Measurements from ENCODE around the gene P2RX7.
"Not testable (repeated sequence)": the region's sequence is repeated elsewhere in the genome, so short reads cannot be mapped to it uniquely, and the experiment has no call there.

The P2RX7 gene

DNA sequence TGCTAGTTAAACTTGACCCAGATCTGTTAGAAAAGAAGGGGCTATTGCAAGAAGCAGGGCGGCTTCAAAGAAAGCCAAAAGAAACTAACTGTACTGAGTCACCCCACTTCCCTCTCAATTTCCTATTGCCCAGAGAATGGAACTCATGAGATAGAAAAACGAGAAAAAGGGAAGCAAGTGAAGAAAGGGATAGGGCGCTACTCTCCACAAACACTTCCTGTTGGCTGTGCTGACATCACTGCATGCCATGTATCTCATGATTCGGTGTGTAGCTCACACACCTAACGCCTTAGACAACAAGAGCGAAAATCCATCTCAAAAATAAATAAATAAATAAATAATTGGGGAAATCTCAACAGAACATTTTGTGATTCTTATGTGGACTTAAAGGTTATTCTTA, 64.2 kb downstream of the P2RX7 start:
- no peaks in the 10 kb centered on the region for H3K36me3 ChIP-seq (ENCODE audit: control insufficient read depth in 4 of 4, insufficient read depth in 4 of 4, low read length in 3 of 4)
- CTCF ChIA-PET: interaction anchor here (1.1 to 1.8 kb wide), 4 partner anchors 12 to 98 kb away, joined by 3 to 5 read pairs (median 4); partner anchors contain the start of gene P2RX4
- no peaks in the 10 kb centered on the region for H3K9me3 ChIP-seq (ENCODE audit: control extremely low read depth in 1 of 5, control insufficient read depth in 4 of 5, insufficient read depth in 2 of 5, low read depth in 1 of 5, low read length in 4 of 5)
- H3K4me1 ChIP-seq (ENCODE audit: control extremely low read depth in 1 of 4, control insufficient read depth in 4 of 4, insufficient read depth in 4 of 4, low read length in 3 of 4): peaks cover 0 to 16% (median 13%) of the 10 kb centered on the region in 4 experiments
- H3K27ac ChIP-seq (ENCODE audit: insufficient read depth in 1 of 2, low read depth in 1 of 2, low read length in 2 of 2, poor library complexity in 1 of 2, severe bottlenecking in 2 of 2): peak overlapping the region; percentile 50 to 81
- peak overlapping the region in 5 of 7 experiments; percentile 7 to 54 (median 51) for H3K4me3 ChIP-seq (ENCODE audit: control insufficient read depth in 1 of 7, extremely low read depth in 1 of 7, insufficient read depth in 4 of 7, low read depth in 2 of 7, low read length in 6 of 7)
- DNase-seq: peak; percentile 91 to 95 (median 91)
- POLR2A ChIA-PET: interaction anchor here (0.6 to 1.0 kb wide), 2 partner anchors 42 to 1578 kb away, joined by 3 to 4 read pairs; no protein-coding TSS in a partner anchor
- H3K27me3 ChIP-seq (replicated peaks in 2 of 5; ENCODE audit: control insufficient read depth in 4 of 5, insufficient read depth in 5 of 5, low read length in 4 of 5): no peaks in the 10 kb centered on the region
- WGBS (ENCODE audit: insufficient coverage): no CpG with 5 or more reads among the region's 6 CpGs

DNA sequence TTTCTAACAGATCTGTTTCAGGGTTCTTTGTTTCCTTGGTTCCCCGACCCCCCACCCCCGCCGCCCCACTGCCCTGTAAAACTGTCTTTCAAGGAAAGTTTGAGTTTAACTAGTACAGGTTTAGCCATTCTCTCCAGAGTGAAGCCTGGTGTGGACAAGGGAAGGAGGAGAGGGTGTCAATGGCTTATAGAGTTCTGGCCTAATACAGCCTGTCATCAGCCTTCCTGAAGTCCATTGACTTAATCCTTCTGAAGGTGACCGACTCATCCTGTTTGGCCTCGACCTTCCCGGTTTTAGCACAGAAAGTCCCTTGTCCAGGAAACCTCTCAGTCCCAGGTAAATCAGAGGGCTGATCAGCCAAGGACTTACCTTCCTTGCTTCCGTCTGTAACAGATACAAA, 66.3 kb downstream of the P2RX7 start:
- Histone ChIP-seq H3K27me3 (replicated peaks in 2 of 5; ENCODE audit: control insufficient read depth in 4 of 5, insufficient read depth in 5 of 5, low read length in 4 of 5) (no peaks in the 10 kb centered on the region), H3K27ac (ENCODE audit: insufficient read depth in 1 of 2, low read depth in 1 of 2, low read length in 2 of 2, poor library complexity in 1 of 2, severe bottlenecking in 2 of 2) (no peak overlapping the region), H3K4me3 (ENCODE audit: control insufficient read depth in 1 of 7, extremely low read depth in 1 of 7, insufficient read depth in 4 of 7, low read depth in 2 of 7, low read length in 6 of 7) (no peak overlapping the region), H3K9me3 (ENCODE audit: control extremely low read depth in 1 of 5, control insufficient read depth in 4 of 5, insufficient read depth in 2 of 5, low read depth in 1 of 5, low read length in 4 of 5) (no peaks in the 10 kb centered on the region), H3K36me3 (ENCODE audit: control insufficient read depth in 4 of 4, insufficient read depth in 4 of 4, low read length in 3 of 4) (no peaks in the 10 kb centered on the region), H3K4me1 (ENCODE audit: control extremely low read depth in 1 of 4, control insufficient read depth in 4 of 4, insufficient read depth in 4 of 4, low read length in 3 of 4) (peaks cover 4 to 25% (median 16%) of the 10 kb centered on the region in 4 experiments)
- no peak for DNase-seq
- ChIA-PET CTCF (interaction anchor here (1.3 kb wide), 1 partner anchor 8 kb away, joined by 5 read pairs; no protein-coding TSS in a partner anchor), POLR2A (no interaction called here)
- WGBS (ENCODE audit: insufficient coverage): 100% methylated on average over 3 of the region's 7 CpGs

DNA sequence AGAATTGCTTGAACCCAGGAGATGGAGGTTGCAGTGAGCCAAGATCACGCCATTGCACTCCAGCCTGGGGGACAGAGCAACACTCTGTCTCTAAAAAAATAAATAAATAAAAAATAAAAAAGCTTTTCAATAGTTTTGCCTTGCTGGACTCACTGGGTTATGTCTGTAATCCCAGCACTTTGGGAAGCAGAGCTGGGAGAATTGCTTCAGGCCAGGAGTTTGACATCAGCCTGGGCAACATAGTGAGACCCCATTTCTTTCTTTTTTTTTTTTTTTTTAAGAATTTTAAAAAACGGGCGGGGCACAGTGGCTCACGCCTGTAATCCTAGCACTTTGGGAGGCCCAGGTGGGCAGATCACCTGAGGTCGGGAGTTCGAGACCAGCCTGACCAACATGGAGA, 68.5 kb downstream of the P2RX7 start:
- POLR2A ChIA-PET; H3K27ac ChIP-seq (ENCODE audit: insufficient read depth in 1 of 2, low read depth in 1 of 2, low read length in 2 of 2, poor library complexity in 1 of 2, severe bottlenecking in 2 of 2); H3K9me3 ChIP-seq (ENCODE audit: control extremely low read depth in 1 of 5, control insufficient read depth in 4 of 5, insufficient read depth in 2 of 5, low read depth in 1 of 5, low read length in 4 of 5); H3K4me3 ChIP-seq (ENCODE audit: control insufficient read depth in 1 of 7, extremely low read depth in 1 of 7, insufficient read depth in 4 of 7, low read depth in 2 of 7, low read length in 6 of 7); DNase-seq; H3K27me3 ChIP-seq (replicated peaks in 2 of 5; ENCODE audit: control insufficient read depth in 4 of 5, insufficient read depth in 5 of 5, low read length in 4 of 5); H3K36me3 ChIP-seq (ENCODE audit: control insufficient read depth in 4 of 4, insufficient read depth in 4 of 4, low read length in 3 of 4): not testable (repeated sequence)
- CTCF ChIA-PET: interaction anchor here (1.5 kb wide), 1 partner anchor 28 kb away, joined by 3 read pairs; no protein-coding TSS in a partner anchor
- WGBS (ENCODE audit: insufficient coverage): no CpG with 5 or more reads among the region's 6 CpGs
- H3K4me1 ChIP-seq (ENCODE audit: control extremely low read depth in 1 of 4, control insufficient read depth in 4 of 4, insufficient read depth in 4 of 4, low read length in 3 of 4): peaks cover 4 to 29% (median 18%) of the 10 kb centered on the region in 4 experiments

DNA sequence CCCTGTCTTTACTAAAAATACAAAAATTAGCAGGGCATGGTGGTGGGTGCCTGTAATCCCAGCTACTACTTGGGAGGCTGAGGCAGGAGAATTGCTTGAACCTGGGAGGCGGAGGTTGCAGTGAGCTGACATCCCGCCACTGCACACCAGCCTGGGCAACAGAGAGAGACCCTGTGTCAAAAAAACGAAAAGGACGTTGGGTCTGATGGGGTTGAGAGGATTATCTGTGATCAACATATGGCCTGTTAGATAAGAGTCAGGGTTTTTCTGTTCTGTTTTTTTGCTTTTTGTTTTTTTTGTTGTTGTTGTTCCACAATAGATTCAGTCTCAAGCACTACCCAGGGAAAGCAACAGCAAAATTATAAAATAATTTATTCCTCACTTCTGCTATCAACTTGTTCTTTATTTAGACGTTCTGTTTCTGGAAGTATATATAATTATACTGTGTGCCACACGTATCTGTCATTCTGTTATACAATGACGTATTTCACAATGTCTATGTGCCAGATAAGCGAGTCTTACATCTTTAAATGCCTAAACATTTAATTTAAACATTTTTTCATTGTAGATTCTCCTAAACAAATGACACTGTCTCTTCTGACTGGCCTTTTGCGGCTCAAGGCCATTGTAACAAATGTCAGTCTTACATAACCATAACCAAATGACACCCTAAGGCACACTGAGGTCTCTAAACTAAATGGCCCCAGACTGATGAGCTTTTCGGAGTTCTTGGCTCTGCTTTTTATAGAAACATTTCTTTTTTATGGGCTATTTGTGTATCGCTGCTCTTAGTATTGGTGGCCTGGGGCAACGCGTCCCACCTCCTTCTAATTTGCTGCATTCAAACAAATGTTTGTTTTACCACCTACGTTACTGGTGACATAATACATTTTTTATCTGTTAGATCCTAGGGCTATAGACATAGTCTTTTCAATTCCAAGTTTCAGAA, 70.0 kb downstream of the P2RX7 start:
- DNase-seq: peak; percentile 60 to 82 (median 75)
- POLR2A ChIA-PET: interaction anchor here (0.7 kb wide), 1 partner anchor 221 kb away, joined by 5 read pairs; no protein-coding TSS in a partner anchor

DNA sequence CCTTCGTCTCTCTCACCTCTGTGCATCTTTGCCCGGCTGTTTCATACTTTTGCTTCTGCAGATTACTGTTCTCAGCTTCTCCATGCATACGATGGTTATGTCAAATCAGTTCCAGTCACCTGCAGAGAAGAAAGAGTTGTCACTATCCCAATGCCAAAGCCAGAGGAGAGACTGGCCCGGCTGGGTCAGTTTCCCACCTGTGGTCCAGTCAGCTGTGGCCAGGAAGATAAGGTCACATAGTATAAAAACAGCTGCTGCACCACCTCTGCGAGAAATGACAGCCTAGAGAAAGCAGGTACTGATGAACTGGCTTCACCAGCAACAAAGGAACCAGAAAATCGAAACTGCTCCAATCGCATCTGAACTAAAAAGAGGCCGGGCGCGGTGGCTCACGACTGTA, 70.8 kb downstream of the P2RX7 start:
- Histone ChIP-seq H3K27ac (ENCODE audit: insufficient read depth in 1 of 2, low read depth in 1 of 2, low read length in 2 of 2, poor library complexity in 1 of 2, severe bottlenecking in 2 of 2) (peak overlapping the region in 1 of 2 experiments; percentile 72), H3K9me3 (ENCODE audit: control extremely low read depth in 1 of 5, control insufficient read depth in 4 of 5, insufficient read depth in 2 of 5, low read depth in 1 of 5, low read length in 4 of 5) (no peaks in the 10 kb centered on the region), H3K4me1 (ENCODE audit: control extremely low read depth in 1 of 4, control insufficient read depth in 4 of 4, insufficient read depth in 4 of 4, low read length in 3 of 4) (peaks cover 3 to 13% (median 5%) of the 10 kb centered on the region in 4 experiments), H3K36me3 (ENCODE audit: control insufficient read depth in 4 of 4, insufficient read depth in 4 of 4, low read length in 3 of 4) (no peaks in the 10 kb centered on the region), H3K4me3 (ENCODE audit: control insufficient read depth in 1 of 7, extremely low read depth in 1 of 7, insufficient read depth in 4 of 7, low read depth in 2 of 7, low read length in 6 of 7) (no peak overlapping the region), H3K27me3 (replicated peaks in 2 of 5; ENCODE audit: control insufficient read depth in 4 of 5, insufficient read depth in 5 of 5, low read length in 4 of 5) (no peaks in the 10 kb centered on the region)
- ChIA-PET CTCF (interaction anchor here (0.6 to 1.3 kb wide), 3 partner anchors 17 to 304 kb away, joined by 3 read pairs; no protein-coding TSS in a partner anchor), POLR2A (no interaction called here)
- WGBS (ENCODE audit: insufficient coverage): 93% methylated on average over 11 of the region's 11 CpGs
- DNase-seq: no peak

More for the DNA sequence above, 70.0 kb downstream of the P2RX7 start:
- Histone ChIP-seq H3K27me3 (replicated peaks in 2 of 5; ENCODE audit: control insufficient read depth in 4 of 5, insufficient read depth in 5 of 5, low read length in 4 of 5) (no peaks in the 10 kb centered on the region), H3K36me3 (ENCODE audit: control insufficient read depth in 4 of 4, insufficient read depth in 4 of 4, low read length in 3 of 4) (no peaks in the 10 kb centered on the region), H3K27ac (ENCODE audit: insufficient read depth in 1 of 2, low read depth in 1 of 2, low read length in 2 of 2, poor library complexity in 1 of 2, severe bottlenecking in 2 of 2) (peak overlapping the region; percentile 47 to 72), H3K9me3 (ENCODE audit: control extremely low read depth in 1 of 5, control insufficient read depth in 4 of 5, insufficient read depth in 2 of 5, low read depth in 1 of 5, low read length in 4 of 5) (no peaks in the 10 kb centered on the region), H3K4me1 (ENCODE audit: control extremely low read depth in 1 of 4, control insufficient read depth in 4 of 4, insufficient read depth in 4 of 4, low read length in 3 of 4) (peaks cover 4 to 15% (median 6%) of the 10 kb centered on the region in 4 experiments), H3K4me3 (ENCODE audit: control insufficient read depth in 1 of 7, extremely low read depth in 1 of 7, insufficient read depth in 4 of 7, low read depth in 2 of 7, low read length in 6 of 7) (no peak overlapping the region)
- CTCF ChIA-PET: interaction anchor here (1.1 to 1.5 kb wide), 3 partner anchors 16 to 35 kb away, joined by 3 read pairs; no protein-coding TSS in a partner anchor
- 44% methylated on average over 4 of the region's 14 CpGs for WGBS (ENCODE audit: insufficient coverage)

DNA sequence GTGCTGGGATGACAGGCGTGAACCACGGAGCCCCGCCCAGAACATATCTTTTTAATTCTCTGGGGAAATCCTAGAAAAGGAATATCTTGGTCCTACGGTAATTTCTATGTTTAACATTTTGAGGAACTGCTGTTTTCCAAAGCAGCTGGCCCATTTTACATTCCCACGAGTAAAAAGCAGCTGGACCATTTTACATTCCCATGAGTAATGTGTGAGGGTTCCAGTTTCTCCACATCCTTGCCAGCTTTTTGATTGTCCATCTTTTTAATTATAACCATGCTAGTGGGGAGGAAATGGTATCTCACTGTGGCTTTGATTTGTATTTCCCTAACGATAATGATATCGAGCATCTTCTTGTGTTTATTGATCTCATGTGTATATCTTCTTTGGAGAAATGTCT, 72.8 kb downstream of the P2RX7 start:
- POLR2A ChIA-PET: interaction anchor here (0.5 kb wide), 1 partner anchor 520 kb away, joined by 3 read pairs; no protein-coding TSS in a partner anchor
- DNase-seq: no peak
- H3K36me3 ChIP-seq (ENCODE audit: control insufficient read depth in 4 of 4, insufficient read depth in 4 of 4, low read length in 3 of 4): no peaks in the 10 kb centered on the region
- CTCF ChIA-PET: interaction anchor here (0.6 to 1.3 kb wide), 3 partner anchors 18 to 88 kb away, joined by 3 read pairs; no protein-coding TSS in a partner anchor
- WGBS (ENCODE audit: insufficient coverage): 98% methylated on average over 5 of the region's 7 CpGs
- H3K27me3 ChIP-seq (replicated peaks in 2 of 5; ENCODE audit: control insufficient read depth in 4 of 5, insufficient read depth in 5 of 5, low read length in 4 of 5): no peaks in the 10 kb centered on the region
- no peak overlapping the region for H3K4me3 ChIP-seq (ENCODE audit: control insufficient read depth in 1 of 7, extremely low read depth in 1 of 7, insufficient read depth in 4 of 7, low read depth in 2 of 7, low read length in 6 of 7)
- H3K27ac ChIP-seq (ENCODE audit: insufficient read depth in 1 of 2, low read depth in 1 of 2, low read length in 2 of 2, poor library complexity in 1 of 2, severe bottlenecking in 2 of 2): no peak overlapping the region
- no peaks in the 10 kb centered on the region for H3K9me3 ChIP-seq (ENCODE audit: control extremely low read depth in 1 of 5, control insufficient read depth in 4 of 5, insufficient read depth in 2 of 5, low read depth in 1 of 5, low read length in 4 of 5)
- H3K4me1 ChIP-seq (ENCODE audit: control extremely low read depth in 1 of 4, control insufficient read depth in 4 of 4, insufficient read depth in 4 of 4, low read length in 3 of 4): peaks cover 4 to 21% (median 12%) of the 10 kb centered on the region in 4 experiments
